HCT116 (cell line): ENCODE measurements around the gene ARNT2.

Source experiments
- CBX3 ChIP-seq: IDR thresholded peaks from 2 replicates; pipeline ENCODE4 v1.6.1; 2012; ENCODE audit warnings: low read depth
- EGR1 ChIP-seq: IDR thresholded peaks from 2 replicates; pipeline ENCODE4 v1.6.1; 2012; ENCODE audit warnings: low read depth
- EZH2 ChIP-seq: fragments of 200-600 bp; sonication (generic); IDR thresholded peaks from 2 replicates; pipeline ENCODE4 v1.6.1; 2017; ENCODE audit warnings: antibody characterized with exemption, mixed run types
- POLR2A ChIP-seq: IDR thresholded peaks from 2 replicates; pipeline ENCODE4 v1.7.0; 2011; ENCODE audit warnings: borderline replicate concordance; ENCODE audit not compliant: insufficient read depth, insufficient read length; ENCODE audit errors: extremely low read depth
- POLR2AphosphoS5 ChIP-seq: IDR thresholded peaks from 2 replicates; pipeline ENCODE4 v1.6.1; 2011; ENCODE audit warnings: mild to moderate bottlenecking, low read depth, low read length, moderate library complexity
- TF ChIP-seq, protein P1 (sequence below), 3 experiments: fragments of 200-600 bp in 1 of 3; sonication (generic) in 1 of 3; IDR thresholded peaks in 2 of 3; conservative IDR thresholded peaks in 1 of 3; 2 replicates each; pipeline ENCODE4 v1.5.1; 2012 to 2017; ENCODE audit warnings: low read depth in 2 of 3, low read length in 2 of 3, antibody characterized with exemption in 1 of 3, borderline replicate concordance in 1 of 3, control low read depth in 1 of 3, mild to moderate bottlenecking in 1 of 3, mixed read lengths in 1 of 3, mixed run types in 1 of 3, moderate library complexity in 1 of 3; ENCODE audit not compliant: insufficient read depth in 1 of 3

DNA sequence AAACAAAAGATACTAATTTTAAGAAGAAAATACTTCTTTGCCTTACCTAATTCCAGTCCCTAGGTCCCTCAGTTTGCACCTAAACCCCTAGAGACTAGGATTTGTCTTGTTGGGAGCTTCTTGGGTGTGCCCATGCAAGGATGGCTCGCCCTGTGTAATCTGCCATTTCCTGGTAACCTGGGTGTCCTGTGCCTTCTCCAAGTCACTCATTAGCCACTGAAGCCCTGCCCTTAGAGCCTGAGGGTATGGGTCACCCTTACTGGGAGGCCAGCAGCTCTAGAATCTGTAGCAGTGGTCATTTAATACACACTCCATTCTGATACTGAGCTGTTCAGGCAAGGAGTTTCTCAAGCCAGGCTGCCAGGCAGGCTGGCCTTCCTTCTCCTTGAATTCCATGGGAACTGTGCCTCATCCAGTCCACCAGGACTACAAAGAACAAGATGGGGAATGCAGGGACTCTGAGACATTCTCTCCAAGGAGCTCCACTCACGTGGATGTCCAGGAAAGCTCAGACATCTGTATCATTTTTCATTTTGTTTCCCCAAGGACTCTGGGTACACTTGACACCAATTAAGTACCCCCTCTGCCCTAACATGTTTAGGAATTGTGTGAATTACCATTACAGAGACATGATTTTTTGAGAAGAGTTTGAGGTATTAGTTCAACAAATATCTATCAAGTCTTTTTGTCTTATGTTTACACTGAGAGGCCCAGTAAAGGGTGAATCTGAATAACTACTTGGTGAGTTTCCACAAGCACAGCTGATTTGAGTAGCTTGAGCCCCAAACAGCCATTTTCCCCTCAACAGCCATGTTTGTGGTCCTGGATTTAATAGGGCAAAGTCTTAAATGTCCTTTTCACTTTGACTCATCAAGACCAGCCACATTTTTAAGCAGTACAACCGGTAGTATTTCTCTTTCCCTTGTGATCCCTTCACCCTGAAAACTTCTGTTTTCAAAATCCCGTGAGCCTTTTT, 52.6 kb downstream of the ARNT2 start:
- no peak for TF ChIP-seq POLR2AphosphoS5
- no peak for TF ChIP-seq EGR1
- TF ChIP-seq, protein P1, sequence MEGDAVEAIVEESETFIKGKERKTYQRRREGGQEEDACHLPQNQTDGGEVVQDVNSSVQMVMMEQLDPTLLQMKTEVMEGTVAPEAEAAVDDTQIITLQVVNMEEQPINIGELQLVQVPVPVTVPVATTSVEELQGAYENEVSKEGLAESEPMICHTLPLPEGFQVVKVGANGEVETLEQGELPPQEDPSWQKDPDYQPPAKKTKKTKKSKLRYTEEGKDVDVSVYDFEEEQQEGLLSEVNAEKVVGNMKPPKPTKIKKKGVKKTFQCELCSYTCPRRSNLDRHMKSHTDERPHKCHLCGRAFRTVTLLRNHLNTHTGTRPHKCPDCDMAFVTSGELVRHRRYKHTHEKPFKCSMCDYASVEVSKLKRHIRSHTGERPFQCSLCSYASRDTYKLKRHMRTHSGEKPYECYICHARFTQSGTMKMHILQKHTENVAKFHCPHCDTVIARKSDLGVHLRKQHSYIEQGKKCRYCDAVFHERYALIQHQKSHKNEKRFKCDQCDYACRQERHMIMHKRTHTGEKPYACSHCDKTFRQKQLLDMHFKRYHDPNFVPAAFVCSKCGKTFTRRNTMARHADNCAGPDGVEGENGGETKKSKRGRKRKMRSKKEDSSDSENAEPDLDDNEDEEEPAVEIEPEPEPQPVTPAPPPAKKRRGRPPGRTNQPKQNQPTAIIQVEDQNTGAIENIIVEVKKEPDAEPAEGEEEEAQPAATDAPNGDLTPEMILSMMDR (IDR thresholded peaks at IDR 0.05 in 2 of 3, conservative IDR thresholded peaks at IDR 0.05 in 1 of 3; ENCODE audit: borderline replicate concordance in 1 of 3, insufficient read depth in 1 of 3, low read depth in 2 of 3, low read length in 2 of 3), result no peak
- no peak for TF ChIP-seq CBX3
- TF ChIP-seq EZH2, result no peak
- no peak for TF ChIP-seq POLR2A
